ENCODE measurements around the gene KRT28.
A peak's percentile ranks its signal among the peaks of the same experiment; 100 is the strongest.
"Not testable (repeated sequence)": the region's sequence is repeated elsewhere in the genome, so short reads cannot be mapped to it uniquely, and the experiment has no call there.

The KRT28 gene

GRCh38 chr17:40779181-40779909 lies 20.4 kb downstream of the KRT28 start:
- Mint-ChIP-seq H3K4me1 (peaks cover 0 to 1% of the 10 kb centered on the region in 2 donors), H3K36me3 (no peaks in the 10 kb centered on the region), H3K27ac (no peak overlapping the region), H3K4me3 (peak overlapping the region; percentile 55 to 56), H3K27me3 (peaks cover 54 to 61% of the 10 kb centered on the region in 2 donors), H3K9me3 (no peaks in the 10 kb centered on the region)
- DNase-seq (no peak), ATAC-seq (replicated peaks) (no peak)

GRCh38 chr17:40778461-40778860 lies 21.3 kb downstream of the KRT28 start:
- H3K9me3 Mint-ChIP-seq = no peaks in the 10 kb centered on the region
- no peak overlapping the region for H3K4me3 Mint-ChIP-seq
- peaks cover 0 to 1% of the 10 kb centered on the region in 2 donors for H3K4me1 Mint-ChIP-seq
- H3K36me3 Mint-ChIP-seq = no peaks in the 10 kb centered on the region
- ATAC-seq (replicated peaks) (no peak), DNase-seq (no peak)
- no peak overlapping the region for H3K27ac Mint-ChIP-seq
- peaks cover 51 to 60% of the 10 kb centered on the region in 2 donors for H3K27me3 Mint-ChIP-seq

GRCh38 chr17:40777971-40778370 lies 21.8 kb downstream of the KRT28 start:
- DNase-seq (no peak), ATAC-seq (replicated peaks) (no peak)
- H3K27ac Mint-ChIP-seq = no peak overlapping the region
- H3K9me3 Mint-ChIP-seq = no peaks in the 10 kb centered on the region
- no peaks in the 10 kb centered on the region for H3K36me3 Mint-ChIP-seq
- peaks cover 47 to 56% of the 10 kb centered on the region in 2 donors for H3K27me3 Mint-ChIP-seq
- peaks cover 0 to 1% of the 10 kb centered on the region in 2 donors for H3K4me1 Mint-ChIP-seq
- H3K4me3 Mint-ChIP-seq = no peak overlapping the region

GRCh38 chr17:40777459-40777858 lies 22.3 kb downstream of the KRT28 start:
- H3K9me3 Mint-ChIP-seq = no peaks in the 10 kb centered on the region
- H3K27ac Mint-ChIP-seq = no peak overlapping the region
- H3K27me3 Mint-ChIP-seq = peaks cover 51 to 60% of the 10 kb centered on the region in 2 donors
- H3K4me1 Mint-ChIP-seq = peaks cover 0 to 1% of the 10 kb centered on the region in 2 donors
- ATAC-seq (replicated peaks) = no peak
- no peaks in the 10 kb centered on the region for H3K36me3 Mint-ChIP-seq
- H3K4me3 Mint-ChIP-seq = no peak overlapping the region
- DNase-seq = no peak

GRCh38 chr17:40775945-40776344 lies 23.8 kb downstream of the KRT28 start:
- H3K36me3 Mint-ChIP-seq = no peaks in the 10 kb centered on the region

GRCh38 chr17:40772101-40772500 lies 27.7 kb downstream of the KRT28 start, which contains the start of gene KRT26:
Gene KRT26 (minus strand): TSS chr17:40772201. CDS start chr17:40772113, 88 bp downstream.
- H3K4me1 Mint-ChIP-seq = no peaks in the 10 kb centered on the region
- no peaks in the 10 kb centered on the region for H3K9me3 Mint-ChIP-seq
- no peak within 1 kb of the TSS for H3K4me3 Mint-ChIP-seq
- no peaks in the 10 kb centered on the region for H3K36me3 Mint-ChIP-seq
- peaks cover 47 to 50% of the 10 kb centered on the region in 2 donors for H3K27me3 Mint-ChIP-seq
- ATAC-seq (replicated peaks) = no peak
- no peak for DNase-seq
- H3K27ac Mint-ChIP-seq = no peak within 1 kb of the TSS

More at GRCh38 chr17:40775945-40776344, 23.8 kb downstream of the KRT28 start:
- Mint-ChIP-seq H3K27me3 (peaks cover 50 to 66% of the 10 kb centered on the region in 2 donors), H3K4me3 (no peak overlapping the region), H3K27ac (no peak overlapping the region), H3K9me3 (no peaks in the 10 kb centered on the region), H3K4me1 (peaks cover 0 to 1% of the 10 kb centered on the region in 2 donors)
- DNase-seq (no peak), ATAC-seq (replicated peaks) (no peak)

GRCh38 chr17:40765657-40766056 lies 34.1 kb downstream of the KRT28 start:
- DNase-seq (no peak), ATAC-seq (replicated peaks) (no peak)
- Mint-ChIP-seq H3K4me1 (no peaks in the 10 kb centered on the region), H3K9me3 (peaks cover 10 to 18% of the 10 kb centered on the region in 2 donors), H3K4me3 (no peak overlapping the region), H3K36me3 (peaks cover 0 to 5% of the 10 kb centered on the region in 2 donors), H3K27me3 (peaks cover 23 to 32% of the 10 kb centered on the region in 2 donors), H3K27ac (no peak overlapping the region)

- Mint-ChIP-seq H3K4me3 (no peak overlapping the region), H3K27ac (no peak overlapping the region), H3K36me3 (peaks cover 4 to 9% of the 10 kb centered on the region in 2 donors), H3K27me3 (peaks cover 27 to 36% of the 10 kb centered on the region in 2 donors), H3K4me1 (no peaks in the 10 kb centered on the region), H3K9me3 (peaks cover 22 to 27% of the 10 kb centered on the region in 2 donors)
- no peak for ATAC-seq (replicated peaks)
- DNase-seq = no peak
These were observed 36.0 kb downstream of the KRT28 start for GRCh38 chr17:40763752-40764151.

GRCh38 chr17:40760105-40761016 lies 39.4 kb downstream of the KRT28 start:
- Mint-ChIP-seq H3K36me3 (peaks cover 4 to 9% of the 10 kb centered on the region in 2 donors), H3K4me3 (no peak overlapping the region), H3K27me3 (peaks cover 31 to 52% of the 10 kb centered on the region in 2 donors), H3K27ac (no peak overlapping the region), H3K4me1 (no peaks in the 10 kb centered on the region), H3K9me3 (peaks cover 26 to 34% of the 10 kb centered on the region in 2 donors)
- DNase-seq = no peak
- no peak for ATAC-seq (replicated peaks)

GRCh38 chr17:40755231-40755630 lies 44.5 kb downstream of the KRT28 start, which contains the start of gene KRT25:
Gene KRT25 (minus strand): TSS chr17:40755331. CDS start chr17:40755271, 60 bp downstream.
- Mint-ChIP-seq H3K36me3 (peaks cover 4 to 5% of the 10 kb centered on the region in 2 donors), H3K4me3 (no peak within 1 kb of the TSS), H3K27me3 (peaks cover 17 to 64% of the 10 kb centered on the region in 2 donors), H3K9me3 (peaks cover 12 to 16% of the 10 kb centered on the region in 2 donors), H3K4me1 (no peaks in the 10 kb centered on the region), H3K27ac (no peak within 1 kb of the TSS)
- no peak for ATAC-seq (replicated peaks)
- DNase-seq = no peak

GRCh38 chr17:40753804-40754203 lies 46.0 kb downstream of the KRT28 start:
- Mint-ChIP-seq H3K4me1 (no peaks in the 10 kb centered on the region), H3K27me3 (peaks cover 16 to 66% of the 10 kb centered on the region in 2 donors), H3K36me3 (no peaks in the 10 kb centered on the region), H3K9me3 (peaks cover 5 to 8% of the 10 kb centered on the region in 2 donors), H3K4me3 (no peak overlapping the region), H3K27ac (no peak overlapping the region)
- no peak for ATAC-seq (replicated peaks)
- no peak for DNase-seq

- no peaks in the 10 kb centered on the region for H3K4me1 Mint-ChIP-seq
- H3K36me3 Mint-ChIP-seq = no peaks in the 10 kb centered on the region
- ATAC-seq (replicated peaks) (no peak), DNase-seq (no peak)
- H3K27ac Mint-ChIP-seq = no peak overlapping the region
- peaks cover 18 to 54% of the 10 kb centered on the region in 2 donors for H3K27me3 Mint-ChIP-seq
- H3K9me3 Mint-ChIP-seq = no peaks in the 10 kb centered on the region
- H3K4me3 Mint-ChIP-seq = no peak overlapping the region
These were observed 48.7 kb downstream of the KRT28 start for GRCh38 chr17:40751065-40751464.

GRCh38 chr17:40750391-40750790 lies 49.4 kb downstream of the KRT28 start:
- Mint-ChIP-seq H3K4me1 (no peaks in the 10 kb centered on the region), H3K27me3 (peaks cover 23 to 55% of the 10 kb centered on the region in 2 donors), H3K4me3 (no peak overlapping the region), H3K27ac (no peak overlapping the region), H3K36me3 (no peaks in the 10 kb centered on the region), H3K9me3 (no peaks in the 10 kb centered on the region)
- DNase-seq (no peak), ATAC-seq (replicated peaks) (no peak)

GRCh38 chr17:40748666-40749065 lies 51.1 kb downstream of the KRT28 start:
- H3K36me3 Mint-ChIP-seq; DNase-seq; ATAC-seq (replicated peaks); H3K9me3 Mint-ChIP-seq; H3K27ac Mint-ChIP-seq; H3K4me3 Mint-ChIP-seq; H3K4me1 Mint-ChIP-seq: not testable (repeated sequence)
- H3K27me3 Mint-ChIP-seq = peaks cover 36 to 64% of the 10 kb centered on the region in 2 donors
